ENCODE results near the gene TMEM127.
"Not testable (repeated sequence)": the region's sequence is repeated elsewhere in the genome, so short reads cannot be mapped to it uniquely, and the experiment has no call there.

TMEM127 gene, protein sequence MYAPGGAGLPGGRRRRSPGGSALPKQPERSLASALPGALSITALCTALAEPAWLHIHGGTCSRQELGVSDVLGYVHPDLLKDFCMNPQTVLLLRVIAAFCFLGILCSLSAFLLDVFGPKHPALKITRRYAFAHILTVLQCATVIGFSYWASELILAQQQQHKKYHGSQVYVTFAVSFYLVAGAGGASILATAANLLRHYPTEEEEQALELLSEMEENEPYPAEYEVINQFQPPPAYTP

DNA sequence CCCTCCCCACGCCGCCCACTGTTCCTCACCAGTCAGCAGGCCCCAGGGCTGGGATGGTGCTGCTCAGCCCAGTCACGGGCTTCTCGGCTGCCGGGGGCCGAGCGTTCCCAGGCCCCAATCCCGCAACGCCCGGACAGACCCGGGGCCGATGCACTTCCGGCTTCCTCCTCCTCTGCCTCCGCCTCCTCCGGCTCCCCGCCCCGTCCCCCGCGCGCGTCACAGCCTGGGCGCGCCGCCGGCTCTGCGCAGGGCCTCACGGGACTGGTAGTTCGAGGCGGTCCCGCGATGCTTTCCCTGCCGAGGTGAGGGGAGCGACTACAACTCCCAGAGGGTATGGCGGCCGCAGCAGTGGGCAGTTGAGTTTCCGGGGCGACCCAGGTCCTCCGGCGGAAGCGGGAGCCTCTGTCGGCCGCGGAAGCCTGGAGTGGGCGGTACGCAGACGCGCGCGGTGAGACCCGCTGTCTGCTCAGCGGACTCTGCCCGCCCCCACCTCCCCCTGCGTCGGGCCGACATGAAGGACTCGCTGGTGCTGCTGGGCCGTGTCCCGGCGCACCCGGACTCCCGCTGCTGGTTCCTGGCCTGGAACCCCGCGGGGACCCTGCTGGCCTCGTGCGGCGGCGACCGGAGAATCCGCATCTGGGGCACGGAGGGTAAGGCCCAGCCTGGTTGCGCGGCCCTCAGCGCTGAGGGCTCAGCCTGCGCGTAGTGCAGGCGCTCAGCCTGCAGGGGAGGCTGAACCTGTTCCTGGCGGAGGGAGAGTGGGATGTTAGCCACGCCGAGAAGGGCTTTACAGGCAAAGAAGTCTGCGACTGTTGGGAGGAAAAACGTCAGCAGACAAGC lies at the start of gene TMEM127, which contains the start of gene CIAO1:
TMEM127 (minus strand) TSS at position 158 of the 840 bp plus-strand sequence. CDS start 616 bp downstream, outside the sequence.
CIAO1 (plus strand) TSS at position 386 of the 840 bp plus-strand sequence; CDS start at position 512, 126 bp downstream.
- Mint-ChIP-seq H3K27me3 (no peaks in the 10 kb centered on the region), H3K27ac (peak within 1 kb of the TSS; percentile 98), H3K36me3 (ENCODE audit: low read depth) (peaks cover 49% of the 10 kb centered on the region), H3K4me1 (ENCODE audit: low read depth) (peaks cover 53% of the 10 kb centered on the region), H3K9me3 (no peaks in the 10 kb centered on the region), H3K4me3 (peak within 1 kb of the TSS; percentile 99)

- no peak overlapping the region for H3K4me3 Mint-ChIP-seq
- H3K36me3 Mint-ChIP-seq (ENCODE audit: low read depth): no peaks in the 10 kb centered on the region
- H3K27ac Mint-ChIP-seq: peak overlapping the region; percentile 84
- no peaks in the 10 kb centered on the region for H3K27me3 Mint-ChIP-seq
- peaks cover 50% of the 10 kb centered on the region for H3K4me1 Mint-ChIP-seq (ENCODE audit: low read depth)
- no peaks in the 10 kb centered on the region for H3K9me3 Mint-ChIP-seq
Measured at GRCh38 chr2:96315005-96315399, 49.2 kb upstream of the TMEM127 start.

DNA sequence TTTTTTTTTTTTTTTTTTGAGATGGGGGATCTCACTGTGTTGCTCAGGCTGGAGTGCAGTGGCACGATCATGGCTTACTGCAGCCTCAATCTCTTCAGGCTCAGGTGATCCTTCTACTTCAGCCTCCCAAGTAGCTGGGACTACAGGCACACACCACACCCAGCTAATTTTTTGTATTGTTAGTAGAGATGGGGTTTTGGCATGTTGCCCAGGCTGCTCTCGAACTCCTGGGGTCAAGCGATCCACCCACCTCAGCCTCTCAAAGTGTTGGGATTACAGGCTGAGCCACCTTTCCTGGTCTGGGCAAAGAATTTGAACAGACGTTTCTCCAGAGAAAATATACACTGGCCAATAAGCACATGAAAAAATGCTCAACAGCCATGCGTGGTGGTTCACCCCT lies 42.5 kb upstream of the TMEM127 start:
- H3K4me1 Mint-ChIP-seq (ENCODE audit: low read depth): peaks cover 40% of the 10 kb centered on the region
- no peak overlapping the region for H3K27ac Mint-ChIP-seq

GRCh38 chr2:96306370-96306769 lies 40.6 kb upstream of the TMEM127 start:
- Mint-ChIP-seq H3K27me3 (no peaks in the 10 kb centered on the region), H3K36me3 (ENCODE audit: low read depth) (peaks cover 43% of the 10 kb centered on the region), H3K4me1 (ENCODE audit: low read depth) (peaks cover 51% of the 10 kb centered on the region), H3K27ac (peak overlapping the region; percentile 98), H3K4me3 (peak overlapping the region; percentile 97), H3K9me3 (no peaks in the 10 kb centered on the region)

More for the DNA sequence above, 42.5 kb upstream of the TMEM127 start:
- Mint-ChIP-seq H3K4me3 (no peak overlapping the region), H3K27me3 (no peaks in the 10 kb centered on the region), H3K36me3 (ENCODE audit: low read depth) (peaks cover 25% of the 10 kb centered on the region), H3K9me3 (no peaks in the 10 kb centered on the region)

GRCh38 chr2:96305979-96306308 lies 40.1 kb upstream of the TMEM127 start:
- Mint-ChIP-seq H3K9me3 (no peaks in the 10 kb centered on the region), H3K27me3 (no peaks in the 10 kb centered on the region), H3K4me3 (peak overlapping the region; percentile 97), H3K27ac (peak overlapping the region; percentile 98), H3K36me3 (ENCODE audit: low read depth) (peaks cover 48% of the 10 kb centered on the region), H3K4me1 (ENCODE audit: low read depth) (peaks cover 52% of the 10 kb centered on the region)

DNA sequence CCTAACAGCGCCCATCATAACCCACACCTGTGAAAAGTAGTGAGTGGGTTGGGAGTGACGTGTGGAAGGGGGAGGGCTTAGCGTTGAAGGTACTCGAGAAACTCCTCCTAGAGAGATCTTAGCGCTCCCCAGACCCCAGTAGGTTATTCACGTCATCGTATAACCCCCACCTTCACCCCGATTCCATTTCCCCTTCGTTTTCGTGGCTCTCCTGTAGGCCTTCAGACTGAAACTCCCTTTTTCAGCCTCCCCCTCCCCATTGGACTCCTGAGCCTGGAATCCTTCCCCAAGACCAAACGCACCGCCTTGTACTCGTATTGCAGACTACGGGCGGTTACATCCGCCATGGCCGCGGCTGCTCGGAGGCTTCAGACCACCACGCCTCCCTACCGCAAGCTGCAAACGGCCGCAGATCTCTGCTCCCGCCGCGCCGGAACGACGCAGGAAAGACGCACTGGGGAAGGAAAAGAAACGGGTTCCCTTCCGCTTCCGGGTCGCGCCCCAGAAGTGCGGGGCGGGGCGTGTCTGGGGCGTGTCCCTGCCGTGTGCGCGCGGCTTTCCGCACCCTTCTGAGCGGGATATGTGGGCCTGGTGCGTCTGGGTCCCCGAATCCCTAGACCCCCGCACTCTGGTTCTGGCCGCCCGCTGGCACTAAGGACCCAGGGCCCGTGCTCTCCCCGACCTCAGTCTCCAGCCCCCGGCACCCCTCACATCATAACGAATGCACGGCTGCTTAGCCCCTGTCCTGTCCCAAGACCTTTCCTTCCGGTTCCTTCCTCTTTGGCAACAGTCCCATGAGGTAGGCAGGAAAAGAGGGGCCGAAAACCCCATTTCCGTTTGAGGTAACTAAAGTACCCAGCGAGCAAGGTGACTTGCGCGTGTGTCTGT lies 39.5 kb upstream of the TMEM127 start, which contains the start of gene SNRNP200:
SNRNP200 (minus strand) TSS at position 456 of the 888 bp plus-strand sequence; CDS start at position 347, 109 bp downstream.
- peak within 1 kb of the TSS; percentile 97 for H3K4me3 Mint-ChIP-seq
- H3K27me3 Mint-ChIP-seq: no peaks in the 10 kb centered on the region
- H3K4me1 Mint-ChIP-seq (ENCODE audit: low read depth): peaks cover 55% of the 10 kb centered on the region
- H3K27ac Mint-ChIP-seq: peak within 1 kb of the TSS; percentile 98
- H3K9me3 Mint-ChIP-seq: no peaks in the 10 kb centered on the region
- peaks cover 51% of the 10 kb centered on the region for H3K36me3 Mint-ChIP-seq (ENCODE audit: low read depth)

DNA sequence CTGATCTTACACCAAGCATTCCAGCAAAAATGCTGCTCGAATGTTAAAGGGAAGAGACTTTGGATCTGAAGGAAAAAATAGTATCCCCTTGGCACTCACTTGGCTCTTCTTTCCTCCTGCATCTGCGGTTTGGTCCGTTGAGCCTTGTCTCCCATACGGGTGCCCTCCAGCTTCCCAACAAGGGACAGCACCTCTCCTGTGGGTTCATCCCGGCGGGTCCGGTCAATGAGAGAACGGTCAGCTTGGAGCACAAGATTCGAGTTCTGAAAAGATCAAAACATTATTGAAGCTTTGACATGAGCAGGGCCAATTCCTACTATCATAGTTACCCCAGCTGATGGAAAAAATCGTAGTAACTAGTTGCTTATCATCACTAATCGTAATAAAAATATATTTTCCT lies 38.8 kb upstream of the TMEM127 start:
- Mint-ChIP-seq H3K4me1 (ENCODE audit: low read depth) (peaks cover 55% of the 10 kb centered on the region), H3K27ac (peak overlapping the region; percentile 75), H3K9me3 (no peaks in the 10 kb centered on the region), H3K4me3 (peak overlapping the region; percentile 97), H3K27me3 (no peaks in the 10 kb centered on the region), H3K36me3 (ENCODE audit: low read depth) (peaks cover 57% of the 10 kb centered on the region)

GRCh38 chr2:96301865-96302264 lies 36.1 kb upstream of the TMEM127 start:
- Mint-ChIP-seq H3K27ac (peak overlapping the region; percentile 13), H3K9me3 (no peaks in the 10 kb centered on the region), H3K36me3 (ENCODE audit: low read depth) (peaks cover 84% of the 10 kb centered on the region), H3K27me3 (no peaks in the 10 kb centered on the region), H3K4me3 (no peak overlapping the region), H3K4me1 (ENCODE audit: low read depth) (peaks cover 51% of the 10 kb centered on the region)

DNA sequence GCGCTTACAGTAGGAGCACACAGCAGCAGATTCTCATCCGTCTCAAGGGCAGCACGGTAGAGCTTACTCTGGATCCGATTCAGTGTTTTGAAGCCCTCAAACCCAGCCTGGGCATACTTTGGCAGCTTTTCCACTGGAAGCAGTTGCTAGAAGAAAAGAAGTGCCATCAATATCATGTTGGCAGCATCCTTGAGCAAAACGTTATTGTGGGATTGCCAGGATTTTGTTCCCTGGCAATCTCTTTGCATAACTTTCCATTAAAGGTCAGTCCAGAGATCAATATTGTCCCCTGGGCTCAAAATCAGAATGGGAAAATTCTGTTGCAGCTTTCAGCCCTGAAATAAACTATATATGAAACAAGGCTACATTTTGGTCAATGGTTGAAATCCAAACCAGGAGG lies 31.1 kb upstream of the TMEM127 start:
- Mint-ChIP-seq H3K4me3 (no peak overlapping the region), H3K4me1 (ENCODE audit: low read depth) (peaks cover 10% of the 10 kb centered on the region), H3K27ac (no peak overlapping the region), H3K27me3 (no peaks in the 10 kb centered on the region), H3K36me3 (ENCODE audit: low read depth) (peaks cover 90% of the 10 kb centered on the region), H3K9me3 (no peaks in the 10 kb centered on the region)

DNA sequence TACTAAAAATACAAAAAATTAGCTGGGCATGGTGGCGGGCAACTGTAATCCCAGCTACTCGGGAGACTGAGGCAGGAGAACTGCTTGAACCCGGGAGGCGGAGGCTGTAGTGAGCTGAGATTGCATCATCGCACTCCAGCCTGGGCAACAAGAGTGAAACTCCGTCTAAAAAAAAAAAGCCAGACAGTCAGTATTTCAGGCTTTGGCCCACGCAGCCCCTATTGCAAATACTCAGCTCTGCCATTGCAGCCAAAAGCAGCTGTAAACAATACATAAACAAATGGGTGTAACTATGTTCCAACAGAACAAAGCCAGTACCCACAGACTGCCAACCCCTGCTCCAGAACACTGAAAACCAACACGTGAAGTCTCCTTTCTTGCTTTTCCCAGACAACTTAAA lies 28.5 kb upstream of the TMEM127 start:
- peaks cover 92% of the 10 kb centered on the region for H3K36me3 Mint-ChIP-seq (ENCODE audit: low read depth)
- H3K27ac Mint-ChIP-seq; H3K9me3 Mint-ChIP-seq; H3K4me1 Mint-ChIP-seq (ENCODE audit: low read depth); H3K4me3 Mint-ChIP-seq; H3K27me3 Mint-ChIP-seq: not testable (repeated sequence)

DNA sequence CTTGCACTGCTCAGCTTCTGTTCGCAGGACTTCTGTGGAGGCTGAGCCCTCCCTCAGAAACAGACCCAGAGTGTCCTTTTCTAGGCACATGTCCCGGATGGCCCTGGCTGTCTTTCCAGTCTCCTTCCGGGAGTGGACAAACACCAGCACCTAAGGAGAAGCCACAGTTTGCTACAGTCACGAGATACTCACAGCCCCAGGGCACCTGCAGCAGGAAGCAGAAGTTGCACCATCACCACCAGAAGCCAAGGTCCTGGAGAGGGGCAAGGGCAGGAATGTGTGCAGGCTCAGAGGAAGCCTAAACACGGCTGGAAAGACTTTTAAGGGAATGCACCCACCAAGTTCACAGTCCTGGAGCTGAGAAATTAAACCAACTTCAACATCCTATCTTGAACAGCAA lies 26.0 kb upstream of the TMEM127 start:
- Mint-ChIP-seq H3K36me3 (ENCODE audit: low read depth) (peaks cover 90% of the 10 kb centered on the region), H3K27ac (no peak overlapping the region)

GRCh38 chr2:96287273-96287856 lies 21.6 kb upstream of the TMEM127 start:
- Mint-ChIP-seq H3K4me3 (no peak overlapping the region), H3K27ac (peak overlapping the region; percentile 50), H3K9me3 (no peaks in the 10 kb centered on the region), H3K36me3 (ENCODE audit: low read depth) (peaks cover 89% of the 10 kb centered on the region), H3K4me1 (ENCODE audit: low read depth) (no peaks in the 10 kb centered on the region), H3K27me3 (no peaks in the 10 kb centered on the region)

More for the DNA sequence above, 26.0 kb upstream of the TMEM127 start:
- Mint-ChIP-seq H3K27me3 (no peaks in the 10 kb centered on the region), H3K4me1 (ENCODE audit: low read depth) (no peaks in the 10 kb centered on the region), H3K9me3 (no peaks in the 10 kb centered on the region), H3K4me3 (no peak overlapping the region)

DNA sequence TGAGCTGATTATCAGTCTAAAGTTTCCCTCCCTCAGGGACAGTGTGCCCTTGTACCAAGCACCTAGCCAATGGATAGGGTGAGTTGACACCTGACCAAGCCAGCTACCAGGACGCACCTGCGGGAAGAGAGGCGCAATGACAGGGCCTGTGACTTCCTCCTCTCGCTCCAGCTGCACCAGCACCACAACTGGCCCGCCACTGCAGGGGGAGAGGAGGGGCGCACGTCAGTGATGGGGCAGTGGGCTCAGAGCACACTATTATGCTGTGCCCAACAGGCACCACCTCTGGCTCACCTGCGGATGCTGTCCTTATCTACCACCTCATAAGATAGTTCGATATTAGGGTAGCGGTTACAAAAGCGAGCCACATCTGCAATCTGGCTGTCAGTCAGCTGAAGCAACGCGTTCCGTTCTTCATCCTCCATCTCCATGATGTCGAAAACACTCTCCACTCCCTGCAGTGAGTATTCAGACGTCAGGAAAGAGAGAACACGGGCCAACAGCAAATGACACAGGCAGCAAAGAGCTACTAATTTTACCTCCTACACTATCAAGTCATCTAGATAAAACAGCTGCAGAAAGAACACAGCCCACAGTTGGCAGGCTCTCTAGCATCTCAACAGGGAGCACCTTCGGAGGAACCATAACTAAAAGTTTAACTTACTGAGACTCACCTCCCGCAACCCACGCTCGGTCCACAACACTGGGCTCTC lies 11.1 kb upstream of the TMEM127 start:
- H3K9me3 Mint-ChIP-seq: no peaks in the 10 kb centered on the region
- peaks cover 8% of the 10 kb centered on the region for H3K4me1 Mint-ChIP-seq (ENCODE audit: low read depth)
- H3K36me3 Mint-ChIP-seq (ENCODE audit: low read depth): peaks cover 85% of the 10 kb centered on the region
- H3K4me3 Mint-ChIP-seq: no peak overlapping the region
- H3K27me3 Mint-ChIP-seq: no peaks in the 10 kb centered on the region
- no peak overlapping the region for H3K27ac Mint-ChIP-seq

All from stimulated activated naive CD8-positive, alpha-beta T cell treated with anti-CD3 and anti-CD28 coated beads, Interleukin-15, Interleukin-2, amounts not matched to agents 100 ng/mL and 50 ng/mL, for 24 hours (primary cell).